HepG2 (cell line): ENCODE data around the gene KIF3C. TPM values are rescaled to one million over a fixed set of nuclear protein-coding genes. Genes with fewer than 3 reads are reported as not detected.

Source experiments
- ASH2L ChIP-seq: fragments of 300-600, 200-600 bp; sonication (generic); IDR thresholded peaks from 2 replicates; pipeline ENCODE4 v1.7.0; 2017; ENCODE audit warnings: low read depth, mild to moderate bottlenecking, moderate library complexity, mixed read lengths, low read length; ENCODE audit not compliant: insufficient read length
- EED ChIP-seq: sonication (generic); formaldehyde crosslinking; IDR thresholded peaks from 2 replicates; pipeline ENCODE4 v1.5.0; 2020; ENCODE audit warnings: mild to moderate bottlenecking, missing genetic modification reagents
- FOXP1 ChIP-seq, 2 experiments: fragments of 450-650 bp in 1 of 2; IDR thresholded peaks; 2 replicates each; pipeline ENCODE4 v1.6.1; 2017 to 2018; ENCODE audit warnings: antibody characterized with exemption in 1 of 2
- HNRNPL ChIP-seq: fragments of 200-400 bp; formaldehyde crosslinking; IDR thresholded peaks from 2 replicates; pipeline ENCODE4 v1.6.1; 2017; ENCODE audit warnings: mild to moderate bottlenecking, low read depth, low read length
- HNRNPLL ChIP-seq: fragments of 200-400 bp; formaldehyde crosslinking; IDR thresholded peaks from 2 replicates; pipeline ENCODE4 v1.6.1; 2017; ENCODE audit warnings: mild to moderate bottlenecking, low read depth, low read length; ENCODE audit not compliant: poor library complexity, severe bottlenecking
- JUNB ChIP-seq: sonication (generic); formaldehyde crosslinking; IDR thresholded peaks from 2 replicates; pipeline ENCODE4 v1.8.0; 2022; ENCODE audit warnings: missing genetic modification reagents, mild to moderate bottlenecking, borderline replicate concordance
- KAT2B ChIP-seq: fragments of 150-350 bp; IDR thresholded peaks from 2 replicates; pipeline ENCODE4 v1.6.1; 2014; ENCODE audit warnings: low read depth, low read length, borderline replicate concordance
- LCORL ChIP-seq, 2 experiments: fragments of 450-650 bp in 1 of 2; sonication (generic) in 1 of 2; formaldehyde crosslinking in 1 of 2; IDR thresholded peaks; 2 replicates each; pipeline versions ENCODE4 v1.5.0 to v1.6.1; 2017 to 2020; ENCODE audit warnings: antibody characterized with exemption in 1 of 2, missing genetic modification reagents in 1 of 2
- MAFK ChIP-seq, 2 experiments: IDR thresholded peaks in 1 of 2; conservative IDR thresholded peaks in 1 of 2; 2 replicates each; pipeline ENCODE4 v1.6.1; 2011; ENCODE audit warnings: improper control_type of control experiment in 2 of 2, low read length in 2 of 2
- MIXL1 ChIP-seq: IDR thresholded peaks from 2 replicates; pipeline ENCODE4 v1.6.1; 2016
- MTA3 ChIP-seq: sonication (generic); formaldehyde crosslinking; IDR thresholded peaks from 2 replicates; pipeline ENCODE4 v1.4.0; 2020; ENCODE audit warnings: missing genetic modification reagents
- MYNN ChIP-seq: sonication (generic); formaldehyde crosslinking; IDR thresholded peaks from 2 replicates; pipeline ENCODE4 v1.4.0; 2020; ENCODE audit warnings: mild to moderate bottlenecking, low read depth, missing genetic modification reagents
- NFE2L2 ChIP-seq: fragments of 150-350 bp; IDR thresholded peaks from 2 replicates; pipeline ENCODE4 v1.6.1; 2014; ENCODE audit warnings: low read length
- NFIB ChIP-seq: sonication (generic); formaldehyde crosslinking; IDR thresholded peaks from 2 replicates; pipeline ENCODE4 v1.9.0; 2021; ENCODE audit warnings: missing genetic modification reagents, mild to moderate bottlenecking, borderline replicate concordance
- NFYC ChIP-seq: IDR thresholded peaks from 2 replicates; pipeline ENCODE4 v1.6.1; 2016; ENCODE audit warnings: missing genetic modification reagents, missing compliant biosample characterization
- POGZ ChIP-seq: sonication (generic); formaldehyde crosslinking; IDR thresholded peaks from 2 replicates; pipeline ENCODE4 v1.4.0; 2020; ENCODE audit warnings: mild to moderate bottlenecking, missing genetic modification reagents
- SMARCC2 ChIP-seq: fragments of 450-650 bp; IDR thresholded peaks from 2 replicates; pipeline ENCODE4 v1.6.1; 2017; ENCODE audit warnings: antibody characterized with exemption, mild to moderate bottlenecking
- SUZ12 ChIP-seq: fragments of 150-350 bp; IDR thresholded peaks from 2 replicates; pipeline ENCODE4 v1.6.1; 2014; ENCODE audit warnings: low read depth, low read length
- TCF7L2 ChIP-seq: IDR thresholded peaks from 2 replicates; pipeline ENCODE4 v1.6.1; 2011; ENCODE audit warnings: mild to moderate bottlenecking, low read depth, low read length, moderate library complexity
- YEATS2 ChIP-seq: sonication (generic); formaldehyde crosslinking; IDR thresholded peaks from 2 replicates; pipeline ENCODE4 v1.4.0; 2020; ENCODE audit warnings: missing genetic modification reagents, borderline replicate concordance
- ZFP41 ChIP-seq: sonication (generic); formaldehyde crosslinking; IDR thresholded peaks from 2 replicates; pipeline ENCODE4 v1.4.0; 2020; ENCODE audit warnings: mild to moderate bottlenecking, missing genetic modification reagents, borderline replicate concordance
- ZNF264 ChIP-seq: sonication (generic); formaldehyde crosslinking; IDR thresholded peaks from 2 replicates; pipeline ENCODE4 v1.4.0; 2020; ENCODE audit warnings: missing genetic modification reagents
- ZNF335 ChIP-seq: sonication (generic); formaldehyde crosslinking; IDR thresholded peaks from 2 replicates; pipeline ENCODE4 v1.4.0; 2020; ENCODE audit warnings: missing genetic modification reagents
- ZNF619 ChIP-seq: sonication (generic); formaldehyde crosslinking; IDR thresholded peaks from 2 replicates; pipeline ENCODE4 v1.4.0; 2020; ENCODE audit warnings: mild to moderate bottlenecking, missing genetic modification reagents
- ZNF678 ChIP-seq: sonication (generic); formaldehyde crosslinking; IDR thresholded peaks from 2 replicates; pipeline ENCODE4 v1.4.0; 2020; ENCODE audit warnings: mild to moderate bottlenecking, missing genetic modification reagents
- ZNF772 ChIP-seq: sonication (generic); formaldehyde crosslinking; IDR thresholded peaks from 2 replicates; pipeline ENCODE4 v1.5.0; 2020; ENCODE audit warnings: mild to moderate bottlenecking, missing genetic modification reagents
- polyA plus RNA-seq, 8 experiments: library from polyadenylated mRNA; depleted of rRNA in 3 of 8; stranded (reverse) in 7 of 8; unstranded in 1 of 8; fragments of >200 nt; fragmentation: Illumina TruSeq in 4 of 8; extraction: Trizol in 4 of 8; gene quantifications; 2 replicates each; pipeline versions ENCODE4 v1.2.1 to v1.2.3, GENCODE V29; 2011 to 2016; ENCODE audit warnings: low read depth in 4 of 8, missing spikeins in 1 of 8, mixed read lengths in 1 of 8; ENCODE audit not compliant: insufficient read depth in 1 of 8
- total RNA-seq, 5 experiments: library from RNA; depleted of rRNA; stranded (reverse); fragments of >200 nt; fragmentation: Illumina TruSeq; extraction: Trizol; gene quantifications; 2 replicates each; pipeline ENCODE4 v1.2.3, GENCODE V29; 2016; ENCODE audit warnings: low read depth in 1 of 5
- TF ChIP-seq, protein P1 (sequence below): sonication (generic); formaldehyde crosslinking; IDR thresholded peaks from 2 replicates; pipeline ENCODE4 v1.4.0; 2020; ENCODE audit warnings: low read depth, missing genetic modification reagents
- TF ChIP-seq, protein P2 (sequence below): sonication (generic); formaldehyde crosslinking; IDR thresholded peaks from 2 replicates; pipeline ENCODE4 v1.9.0; 2022; ENCODE audit warnings: missing genetic modification reagents, mild to moderate bottlenecking, borderline replicate concordance

KIF3C gene
- total and polyA plus RNA-seq, 2 of the 13 experiments (the other 11 are each of a cell fraction or from before 2014, with no cell fraction given) = 3.6 to 4.9 TPM

DNA sequence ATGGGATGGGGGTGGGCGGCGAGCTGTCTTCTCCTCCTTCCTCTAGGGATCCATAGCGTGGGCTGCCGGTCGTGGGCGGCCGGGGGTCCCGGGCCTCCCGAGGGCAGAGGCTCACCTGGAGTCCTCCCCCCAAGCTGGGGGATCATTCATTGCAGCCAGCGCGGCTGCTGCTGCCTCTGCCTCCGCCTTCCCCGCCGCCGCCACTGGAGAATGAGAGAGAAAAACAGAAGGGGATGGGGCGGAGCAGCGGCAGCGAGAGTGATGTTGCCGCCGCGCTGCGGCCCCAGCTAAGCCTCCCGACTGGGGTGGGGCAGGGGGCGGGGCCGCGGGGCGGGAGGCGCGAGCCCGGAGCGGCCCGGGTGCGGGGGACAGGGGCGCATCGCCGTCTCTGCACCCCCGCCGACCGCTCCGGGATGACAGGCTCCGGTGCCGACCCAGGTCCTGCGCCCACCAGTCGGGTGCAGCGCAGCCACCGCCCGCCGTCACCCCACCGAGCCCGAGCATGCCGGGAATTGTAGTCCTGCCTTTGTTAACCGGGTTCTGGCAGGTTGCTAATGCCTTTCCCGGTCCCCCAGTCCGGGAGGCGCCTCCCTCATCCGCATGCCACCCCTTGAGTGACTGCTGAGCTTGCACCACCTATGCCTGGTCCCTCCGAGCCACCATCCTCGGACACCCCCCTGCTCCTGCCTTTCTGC lies at the start of gene KIF3C (continued):
- no peak for TF ChIP-seq MIXL1 (CRISPR knock-in tag)
- TF ChIP-seq MAFK (conservative IDR thresholded peaks at IDR 0.05 in 1 of 2, IDR thresholded peaks at IDR 0.05 in 1 of 2; ENCODE audit: low read length in 2 of 2) = no peak
- TF ChIP-seq, protein P1, sequence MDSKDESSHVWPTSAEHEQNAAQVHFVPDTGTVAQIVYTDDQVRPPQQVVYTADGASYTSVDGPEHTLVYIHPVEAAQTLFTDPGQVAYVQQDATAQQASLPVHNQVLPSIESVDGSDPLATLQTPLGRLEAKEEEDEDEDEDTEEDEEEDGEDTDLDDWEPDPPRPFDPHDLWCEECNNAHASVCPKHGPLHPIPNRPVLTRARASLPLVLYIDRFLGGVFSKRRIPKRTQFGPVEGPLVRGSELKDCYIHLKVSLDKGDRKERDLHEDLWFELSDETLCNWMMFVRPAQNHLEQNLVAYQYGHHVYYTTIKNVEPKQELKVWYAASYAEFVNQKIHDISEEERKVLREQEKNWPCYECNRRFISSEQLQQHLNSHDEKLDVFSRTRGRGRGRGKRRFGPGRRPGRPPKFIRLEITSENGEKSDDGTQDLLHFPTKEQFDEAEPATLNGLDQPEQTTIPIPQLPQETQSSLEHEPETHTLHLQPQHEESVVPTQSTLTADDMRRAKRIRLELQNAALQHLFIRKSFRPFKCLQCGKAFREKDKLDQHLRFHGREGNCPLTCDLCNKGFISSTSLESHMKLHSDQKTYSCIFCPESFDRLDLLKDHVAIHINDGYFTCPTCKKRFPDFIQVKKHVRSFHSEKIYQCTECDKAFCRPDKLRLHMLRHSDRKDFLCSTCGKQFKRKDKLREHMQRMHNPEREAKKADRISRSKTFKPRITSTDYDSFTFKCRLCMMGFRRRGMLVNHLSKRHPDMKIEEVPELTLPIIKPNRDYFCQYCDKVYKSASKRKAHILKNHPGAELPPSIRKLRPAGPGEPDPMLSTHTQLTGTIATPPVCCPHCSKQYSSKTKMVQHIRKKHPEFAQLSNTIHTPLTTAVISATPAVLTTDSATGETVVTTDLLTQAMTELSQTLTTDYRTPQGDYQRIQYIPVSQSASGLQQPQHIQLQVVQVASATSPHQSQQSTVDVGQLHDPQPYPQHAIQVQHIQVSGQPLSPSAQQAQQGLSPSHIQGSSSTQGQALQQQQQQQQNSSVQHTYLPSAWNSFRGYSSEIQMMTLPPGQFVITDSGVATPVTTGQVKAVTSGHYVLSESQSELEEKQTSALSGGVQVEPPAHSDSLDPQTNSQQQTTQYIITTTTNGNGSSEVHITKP (CRISPR knock-in tag) = peak; percentile 74; the same call in 1 of the 2 replicates
- no peak for TF ChIP-seq LCORL (IDR thresholded peaks at IDR 0.05)
- no peak for TF ChIP-seq LCORL (CRISPR knock-in tag; IDR thresholded peaks at IDR 0.05)
- TF ChIP-seq FOXP1 (IDR thresholded peaks at IDR 0.05) = no peak
- no peak for TF ChIP-seq FOXP1 (CRISPR knock-in tag; IDR thresholded peaks at IDR 0.05)
- no peak for TF ChIP-seq ZFP41 (CRISPR knock-in tag)
- TF ChIP-seq SUZ12 = peak; percentile 54
- 0 out of 2 replicates have a peak, but pooled peaks have one; percentile 53 for TF ChIP-seq ZNF772 (CRISPR knock-in tag)
- no peak for TF ChIP-seq JUNB (CRISPR knock-in tag)
- TF ChIP-seq ZNF619 (CRISPR knock-in tag) = no peak
- no peak for TF ChIP-seq SMARCC2
- peak; percentile 71 for TF ChIP-seq ASH2L
- no peak for TF ChIP-seq POGZ (CRISPR knock-in tag)
- TF ChIP-seq TCF7L2 = no peak
- TF ChIP-seq, protein P2, sequence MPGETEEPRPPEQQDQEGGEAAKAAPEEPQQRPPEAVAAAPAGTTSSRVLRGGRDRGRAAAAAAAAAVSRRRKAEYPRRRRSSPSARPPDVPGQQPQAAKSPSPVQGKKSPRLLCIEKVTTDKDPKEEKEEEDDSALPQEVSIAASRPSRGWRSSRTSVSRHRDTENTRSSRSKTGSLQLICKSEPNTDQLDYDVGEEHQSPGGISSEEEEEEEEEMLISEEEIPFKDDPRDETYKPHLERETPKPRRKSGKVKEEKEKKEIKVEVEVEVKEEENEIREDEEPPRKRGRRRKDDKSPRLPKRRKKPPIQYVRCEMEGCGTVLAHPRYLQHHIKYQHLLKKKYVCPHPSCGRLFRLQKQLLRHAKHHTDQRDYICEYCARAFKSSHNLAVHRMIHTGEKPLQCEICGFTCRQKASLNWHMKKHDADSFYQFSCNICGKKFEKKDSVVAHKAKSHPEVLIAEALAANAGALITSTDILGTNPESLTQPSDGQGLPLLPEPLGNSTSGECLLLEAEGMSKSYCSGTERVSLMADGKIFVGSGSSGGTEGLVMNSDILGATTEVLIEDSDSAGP = no peak; the same call in 1 of the 2 replicates
- peak; percentile 57 for TF ChIP-seq HNRNPLL
- no peak for TF ChIP-seq ZNF335 (CRISPR knock-in tag)
- no peak for TF ChIP-seq ZNF678 (CRISPR knock-in tag)
- TF ChIP-seq NFIB (CRISPR knock-in tag) = no peak
- TF ChIP-seq MYNN (CRISPR knock-in tag) = no peak
- TF ChIP-seq ZNF264 (CRISPR knock-in tag) = no peak
- TF ChIP-seq EED (CRISPR knock-in tag) = no peak
- TF ChIP-seq KAT2B = no peak
- no peak for TF ChIP-seq NFE2L2
- no peak for TF ChIP-seq HNRNPL
- TF ChIP-seq YEATS2 = no peak
- no peak for TF ChIP-seq MTA3
- peak; percentile 57 for TF ChIP-seq NFYC (CRISPR knock-in tag)
